Liver (tissue), 9 donors: ENCODE measurements around the gene FGFRL1. TPM values are rescaled to one million over a fixed set of nuclear protein-coding genes. Genes with fewer than 3 reads are reported as not detected.

Experiments
- DNase-seq: peaks from one replicate; pipeline ENCODE4 v3.0.0-alpha.2; 2017; ENCODE audit warnings: low spot score
- H3K27ac ChIP-seq, 2 donors: one replicate each; pipeline ENCODE4 v1.7.0; 2013; ENCODE audit warnings: inconsistent platforms in 2 of 2, low read length in 2 of 2, control low read depth in 1 of 2, low read depth in 1 of 2, mild to moderate bottlenecking in 1 of 2
- H3K27me3 ChIP-seq, 4 donors: one replicate each; pipeline versions ENCODE4 v1.6.1 to v1.7.0; 2013; ENCODE audit warnings: low read length in 3 of 4, inconsistent platforms in 1 of 4, mild to moderate bottlenecking in 1 of 4, moderate library complexity in 1 of 4; ENCODE audit not compliant: control insufficient read depth in 4 of 4, insufficient read depth in 4 of 4
- H3K36me3 ChIP-seq, 4 donors: one replicate each; pipeline versions ENCODE4 v1.6.1 to v1.7.0; 2013; ENCODE audit warnings: low read length in 3 of 4, mild to moderate bottlenecking in 3 of 4, low read depth in 1 of 4, moderate library complexity in 1 of 4; ENCODE audit not compliant: control insufficient read depth in 4 of 4, insufficient read depth in 3 of 4
- H3K4me1 ChIP-seq, 4 donors: one replicate each; pipeline versions ENCODE4 v1.6.1 to v1.7.0; 2013; ENCODE audit warnings: low read length in 3 of 4, mild to moderate bottlenecking in 3 of 4, moderate library complexity in 1 of 4; ENCODE audit not compliant: control insufficient read depth in 4 of 4, insufficient read depth in 4 of 4
- H3K4me3 ChIP-seq, 3 donors: one replicate each; pipeline versions ENCODE4 v1.6.1 to v1.7.0; 2013; ENCODE audit warnings: low read length in 3 of 3, control low read depth in 1 of 3, low read depth in 1 of 3, mild to moderate bottlenecking in 1 of 3
- H3K9ac ChIP-seq, 2 donors: one replicate each; pipeline ENCODE4 v1.7.0; 2013; ENCODE audit warnings: low read length in 2 of 2, mild to moderate bottlenecking in 2 of 2, moderate library complexity in 2 of 2, control low read depth in 1 of 2, low read depth in 1 of 2
- H3K9me3 ChIP-seq, 4 donors: one replicate each; pipeline versions ENCODE4 v1.6.1 to v1.7.0; 2013; ENCODE audit warnings: low read length in 3 of 4; ENCODE audit not compliant: control insufficient read depth in 4 of 4
- EGR1 ChIP-seq, 2 donors: IDR thresholded peaks; 2 replicates each; pipeline ENCODE4 v1.6.1; 2016 to 2018; ENCODE audit warnings: antibody characterized with exemption in 2 of 2, low read depth in 2 of 2
- FOXA2 ChIP-seq: IDR thresholded peaks from 2 replicates; pipeline ENCODE4 v1.6.1; 2016; ENCODE audit warnings: antibody characterized with exemption
- GABPA ChIP-seq, 2 donors: IDR thresholded peaks in 1 of 2; conservative IDR thresholded peaks in 1 of 2; 2 replicates each; pipeline ENCODE4 v1.6.1; 2016; ENCODE audit warnings: antibody characterized with exemption in 2 of 2, mild to moderate bottlenecking in 1 of 2, moderate library complexity in 1 of 2
- HNF4A ChIP-seq, 2 donors: conservative IDR thresholded peaks; 2 replicates each; pipeline ENCODE4 v1.6.1; 2016; ENCODE audit warnings: antibody characterized with exemption in 2 of 2, mild to moderate bottlenecking in 2 of 2
- HNF4G ChIP-seq: IDR thresholded peaks from 2 replicates; pipeline ENCODE4 v1.6.1; 2016; ENCODE audit warnings: antibody characterized with exemption
- JUND ChIP-seq, 2 donors: IDR thresholded peaks; 2 replicates each; pipeline ENCODE4 v1.6.1; 2016; ENCODE audit warnings: antibody characterized with exemption in 2 of 2
- NR2F2 ChIP-seq: IDR thresholded peaks from 2 replicates; pipeline ENCODE4 v1.6.1; 2016; ENCODE audit warnings: antibody characterized with exemption
- RAD21 ChIP-seq, 2 donors: IDR thresholded peaks; 2 replicates each; pipeline ENCODE4 v1.6.1; 2016; ENCODE audit warnings: antibody characterized with exemption in 2 of 2, mild to moderate bottlenecking in 2 of 2
- REST ChIP-seq: IDR thresholded peaks from 2 replicates; pipeline ENCODE4 v1.6.1; 2016; ENCODE audit warnings: antibody characterized with exemption, mild to moderate bottlenecking
- RXRA ChIP-seq, 2 donors: IDR thresholded peaks; 2 replicates each; pipeline ENCODE4 v1.6.1; 2017 to 2018; ENCODE audit warnings: antibody characterized with exemption in 2 of 2, mild to moderate bottlenecking in 1 of 2
- SP1 ChIP-seq: IDR thresholded peaks from 2 replicates; pipeline ENCODE4 v1.6.1; 2018; ENCODE audit warnings: antibody characterized with exemption, mild to moderate bottlenecking
- YY1 ChIP-seq: IDR thresholded peaks from 2 replicates; pipeline ENCODE4 v1.6.1; 2016; ENCODE audit warnings: antibody characterized with exemption, mild to moderate bottlenecking
- ZBTB33 ChIP-seq: IDR thresholded peaks from 2 replicates; pipeline ENCODE4 v1.6.1; 2016; ENCODE audit warnings: antibody characterized with exemption
- WGBS: extraction: QIAGEN DNeasy Blood & Tissue Kit; methylation state at CpG from one replicate; pipeline ENCODE4 v1.1.7; 2013; 5-methylcytosine and 5-hydroxymethylcytosine counted together
- polyA plus RNA-seq, 2 donors: library from polyadenylated mRNA; stranded (reverse) in 1 of 2; unstranded in 1 of 2; fragments of 200-250 nt in 1 of 2; fragments of >200 nt in 1 of 2; fragmentation: Nextera tagmentation in 1 of 2; extraction: Ambion mirVana in 1 of 2; gene quantifications; one replicate each; pipeline versions ENCODE4 v1.2.1 to v1.2.3, GENCODE V29; 2013 to 2015
- total RNA-seq, 2 donors: library from RNA; depleted of rRNA; stranded (reverse); fragments of >200 nt; gene quantifications; one replicate each; pipeline ENCODE4 v1.2.3, GENCODE V29; 2014
- TF ChIP-seq, protein P1 (sequence below): IDR thresholded peaks from 2 replicates; pipeline ENCODE4 v1.6.1; 2016; ENCODE audit warnings: antibody characterized with exemption
- donor health status: healthy.
- donor health status: healthy.
- donor health status: healthy.
- donor health status: healthy.
- donor health status: healthy.

FGFRL1 gene
- total and polyA plus RNA-seq, 4 donors = 14.2 to 49.1 (median 22.4) TPM

GRCh38 chr4:1048773-1049590 lies 37.6 kb downstream of the FGFRL1 start:
- DNase-seq = no peak
- Histone ChIP-seq H3K9ac (no peak overlapping the region), H3K27me3 (peaks cover 0 to 11% (median under 1%) of the 10 kb centered on the region in 4 donors), H3K36me3 (no peaks in the 10 kb centered on the region), H3K9me3 (no peaks in the 10 kb centered on the region), H3K4me1 (peaks cover 7 to 17% (median 11%) of the 10 kb centered on the region in 4 donors), H3K27ac (no peak overlapping the region), H3K4me3 (no peak overlapping the region)
- no peak for TF ChIP-seq RXRA (IDR thresholded peaks at IDR 0.05)
- no peak for TF ChIP-seq RAD21 (IDR thresholded peaks at IDR 0.05)
- no peak for TF ChIP-seq ZBTB33
- 86% methylated on average over 16 of the region's 16 CpGs for WGBS

GRCh38 chr4:1049591-1049905 lies 38.1 kb downstream of the FGFRL1 start:
- no peak overlapping the region for H3K27ac ChIP-seq
- H3K4me1 ChIP-seq = peaks cover 7 to 17% (median 11%) of the 10 kb centered on the region in 4 donors
- DNase-seq = no peak
- TF ChIP-seq RXRA (IDR thresholded peaks at IDR 0.05) (no peak), RAD21 (IDR thresholded peaks at IDR 0.05) (no peak), ZBTB33 (no peak), JUND (IDR thresholded peaks at IDR 0.05) (no peak), HNF4G (no peak), EGR1 (IDR thresholded peaks at IDR 0.05; ENCODE audit: low read depth in 2 of 2) (no peak), GABPA (IDR thresholded peaks at IDR 0.05 in 1 of 2, conservative IDR thresholded peaks at IDR 0.05 in 1 of 2) (no peak), REST (no peak), HNF4A (conservative IDR thresholded peaks at IDR 0.05) (no peak), FOXA2 (no peak), SP1 (no peak), YY1 (no peak), NR2F2 (no peak)
- TF ChIP-seq, protein P1, sequence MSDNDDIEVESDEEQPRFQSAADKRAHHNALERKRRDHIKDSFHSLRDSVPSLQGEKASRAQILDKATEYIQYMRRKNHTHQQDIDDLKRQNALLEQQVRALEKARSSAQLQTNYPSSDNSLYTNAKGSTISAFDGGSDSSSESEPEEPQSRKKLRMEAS = no peak
- WGBS = 84% methylated on average over 21 of the region's 21 CpGs
- H3K27me3 ChIP-seq = peaks cover 0 to 7% (median under 1%) of the 10 kb centered on the region in 4 donors
- H3K9me3 ChIP-seq = no peaks in the 10 kb centered on the region
- H3K4me3 ChIP-seq = no peak overlapping the region
- no peaks in the 10 kb centered on the region for H3K36me3 ChIP-seq
- no peak overlapping the region for H3K9ac ChIP-seq
